Measurements from ENCODE around the gene SLC1A2.

The SLC1A2 gene

GRCh38 chr11:35261197-35261596 lies 158.2 kb downstream of the SLC1A2 start:
- no peak for TF ChIP-seq CTCF (IDR thresholded peaks at IDR 0.05)
- Histone ChIP-seq H3K4me3 (no peak overlapping the region), H3K27me3 (no peaks in the 10 kb centered on the region), H3K9me3 (no peaks in the 10 kb centered on the region), H3K4me1 (peaks cover 0 to 28% (median 8%) of the 10 kb centered on the region in 4 donors), H3K36me3 (no peaks in the 10 kb centered on the region), H3K27ac (peak overlapping the region; percentile 36 to 56)
- intact Hi-C loops (cut with DNase I; ENCODE audit: low total_unique reads), result loop anchor here (10.0 kb wide), 2 partner anchors 86 to 114 kb away; no protein-coding TSS in a partner anchor
- no peak for DNase-seq

- no peaks in the 10 kb centered on the region for H3K36me3 ChIP-seq
- intact Hi-C loops (cut with DNase I; ENCODE audit: low total_unique reads), result loop anchor here (10.0 kb wide), 2 partner anchors 86 to 114 kb away; no protein-coding TSS in a partner anchor
- H3K27me3 ChIP-seq, result no peaks in the 10 kb centered on the region
- H3K9me3 ChIP-seq, result no peaks in the 10 kb centered on the region
- no peak for DNase-seq
- H3K4me1 ChIP-seq, result peaks cover 0 to 31% (median 8%) of the 10 kb centered on the region in 4 donors
- H3K27ac ChIP-seq, result peak overlapping the region; percentile 36 to 56
- peak overlapping the region; percentile 7 to 11 for H3K4me3 ChIP-seq
- no peak for TF ChIP-seq CTCF (IDR thresholded peaks at IDR 0.05)
These were observed 158.9 kb downstream of the SLC1A2 start for GRCh38 chr11:35260342-35260985.

DNA sequence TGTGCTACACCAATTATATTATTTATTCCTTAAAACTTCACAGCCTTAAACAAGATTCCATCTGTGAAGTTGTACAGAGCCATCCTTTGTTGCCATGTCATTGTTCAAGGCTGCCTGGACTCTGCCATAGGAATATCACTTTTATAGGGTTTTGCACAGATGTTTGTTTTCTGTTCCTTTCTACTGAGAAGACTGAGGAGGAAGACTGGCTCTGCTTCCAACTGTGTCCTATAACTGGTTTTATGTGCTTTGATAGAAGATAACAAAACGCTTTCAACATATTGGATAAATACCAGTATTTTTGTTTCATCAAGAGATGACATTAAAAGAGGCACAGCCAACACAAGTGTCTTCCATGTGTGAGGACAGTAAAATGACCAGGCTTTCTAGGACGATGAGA lies 159.8 kb downstream of the SLC1A2 start:
- H3K9me3 ChIP-seq, result no peaks in the 10 kb centered on the region
- no peak for DNase-seq
- no peak for TF ChIP-seq CTCF (IDR thresholded peaks at IDR 0.05)
- intact Hi-C loops (cut with DNase I; ENCODE audit: low total_unique reads), result no loop called here
- no peak overlapping the region for H3K27ac ChIP-seq
- no peaks in the 10 kb centered on the region for H3K27me3 ChIP-seq
- no peak overlapping the region for H3K4me3 ChIP-seq
- no peaks in the 10 kb centered on the region for H3K36me3 ChIP-seq
- H3K4me1 ChIP-seq, result peaks cover 0 to 31% (median 8%) of the 10 kb centered on the region in 4 donors

GRCh38 chr11:35257281-35257680 lies 162.1 kb downstream of the SLC1A2 start:
- no peaks in the 10 kb centered on the region for H3K27me3 ChIP-seq
- no peak for DNase-seq
- H3K4me1 ChIP-seq, result peaks cover 0 to 48% (median 10%) of the 10 kb centered on the region in 4 donors
- intact Hi-C loops (cut with DNase I; ENCODE audit: low total_unique reads), result no loop called here
- H3K4me3 ChIP-seq, result no peak overlapping the region
- no peak for TF ChIP-seq CTCF (IDR thresholded peaks at IDR 0.05)
- H3K9me3 ChIP-seq, result no peaks in the 10 kb centered on the region
- H3K27ac ChIP-seq, result no peak overlapping the region
- no peaks in the 10 kb centered on the region for H3K36me3 ChIP-seq

DNA sequence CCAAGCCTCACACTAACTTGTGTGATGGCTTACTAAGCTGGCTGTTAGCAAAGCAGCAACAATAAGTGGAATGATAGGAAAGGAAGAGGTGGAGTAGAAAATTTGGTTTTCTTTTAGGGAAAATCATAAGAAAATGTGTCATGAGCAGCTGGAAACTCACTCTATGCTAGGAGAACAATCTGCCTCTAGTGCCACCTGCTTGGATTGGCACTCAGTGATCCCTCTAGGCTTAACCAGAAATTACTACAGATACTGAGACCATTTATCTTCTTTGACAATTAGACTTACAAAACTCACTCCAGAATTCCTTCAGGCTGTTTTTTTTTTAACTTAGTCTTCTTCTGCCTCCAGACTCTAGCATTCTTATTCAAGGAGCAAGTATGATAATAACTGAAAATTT lies 163.1 kb downstream of the SLC1A2 start:
- no peak for TF ChIP-seq CTCF (IDR thresholded peaks at IDR 0.05)
- Histone ChIP-seq H3K4me1 (peaks cover 0 to 48% (median 10%) of the 10 kb centered on the region in 4 donors), H3K36me3 (no peaks in the 10 kb centered on the region), H3K27ac (no peak overlapping the region), H3K4me3 (no peak overlapping the region), H3K27me3 (no peaks in the 10 kb centered on the region), H3K9me3 (no peaks in the 10 kb centered on the region)
- no peak for DNase-seq
- intact Hi-C loops (cut with DNase I; ENCODE audit: low total_unique reads), result no loop called here

Measured in tibial artery (tissue), 4 donors.